ENCODE results near the gene RORC. TPM values are rescaled to one million over a fixed set of nuclear protein-coding genes. Genes with fewer than 3 reads are reported as not detected.

The RORC gene
- total and polyA plus RNA-seq, 4 donors, result 7.6 to 24.7 (median 9.6) TPM

DNA sequence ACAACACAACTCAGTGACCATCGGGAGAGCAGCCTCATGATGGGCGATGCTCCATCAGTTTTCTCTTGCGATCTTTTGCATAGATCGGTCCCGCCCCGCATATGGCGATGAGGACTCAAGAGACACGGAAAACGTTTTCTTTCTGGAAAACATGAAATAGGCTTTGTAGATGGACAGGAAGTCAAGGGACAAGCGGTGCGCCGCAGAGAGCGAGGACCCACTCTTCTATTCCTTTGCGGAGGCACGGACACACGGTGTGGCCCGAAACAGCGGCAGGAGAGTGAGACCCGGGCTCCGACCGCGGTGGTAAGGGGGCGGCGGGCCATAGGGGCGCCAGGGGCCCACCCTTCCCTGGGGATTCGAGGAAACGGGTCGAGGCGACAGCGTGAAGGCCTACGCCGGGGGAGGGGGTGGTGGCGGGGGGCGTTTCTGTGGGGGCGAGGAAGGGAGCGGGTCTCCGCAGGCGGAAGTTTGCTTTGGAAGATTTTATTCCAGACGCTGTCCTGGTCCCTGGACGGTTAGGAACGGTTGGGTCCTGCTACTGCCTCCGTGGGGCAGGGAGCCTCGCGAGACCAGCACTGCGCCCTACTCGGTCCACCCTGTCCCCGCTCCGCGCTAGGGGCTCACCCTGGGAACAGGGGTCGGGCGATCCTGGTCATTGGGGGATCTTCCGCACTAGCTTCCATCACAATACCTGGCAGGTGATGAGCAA lies 40.5 kb downstream of the RORC start:
- H3K4me1 ChIP-seq (ENCODE audit: control insufficient read depth in 5 of 5, insufficient read depth in 5 of 5, low read length in 5 of 5), result peaks cover 0 to 6% (median 3%) of the 10 kb centered on the region in 5 donors
- peak overlapping the region in 1 of 2 donors; percentile 57 for H3K27ac ChIP-seq (ENCODE audit: low read depth in 1 of 2, low read length in 1 of 2)

DNA sequence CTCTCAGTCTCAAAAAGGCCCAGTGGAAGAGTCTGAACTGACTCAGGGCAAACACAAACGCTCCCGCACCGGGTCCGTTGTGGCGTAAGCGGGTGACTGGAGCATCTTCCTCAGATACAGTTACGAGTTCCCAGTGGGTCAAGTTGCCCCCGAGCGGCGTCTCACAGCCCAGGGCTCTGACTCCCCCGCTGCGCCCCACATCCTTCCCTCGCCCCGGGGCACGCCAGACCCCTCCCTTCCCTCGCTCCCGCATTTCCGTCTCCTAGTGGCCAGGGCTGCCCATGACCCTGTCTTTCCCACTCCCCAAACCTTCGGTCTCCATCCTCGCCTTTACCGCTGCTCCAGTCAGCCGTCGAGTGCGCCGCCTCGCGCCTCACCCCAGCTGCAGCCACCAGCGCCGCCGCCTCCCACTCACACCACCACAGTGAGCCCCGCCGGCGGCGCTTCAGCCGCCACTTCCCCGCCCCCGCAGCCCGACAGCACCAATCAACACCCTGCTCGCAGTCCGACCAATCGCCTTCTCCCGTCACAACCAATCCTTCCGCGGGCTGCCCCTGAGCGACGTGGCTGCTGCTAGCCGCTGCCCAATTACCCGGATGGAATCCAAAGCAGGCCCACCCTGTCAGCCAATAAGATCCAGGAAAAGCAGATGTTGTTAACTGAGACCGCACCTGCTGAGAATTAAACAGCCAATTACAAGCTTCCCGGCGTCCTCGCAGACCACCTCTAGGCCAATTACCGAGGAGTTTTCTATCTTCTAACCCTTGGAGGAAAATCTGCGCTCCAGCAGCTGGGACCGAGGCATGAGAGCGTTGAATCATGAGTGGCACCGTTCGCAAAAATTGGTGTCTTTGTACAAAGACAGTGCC lies 41.3 kb downstream of the RORC start, which contains the start of gene TDRKH:
Gene TDRKH (minus strand): TSS at position 430 of the 869 bp plus-strand sequence. CDS start 7,478 bp downstream, outside the sequence.
- 0 to 1% methylated on average over 50 to 58 of the region's 58 CpGs for WGBS, 2 donors
- peak within 1 kb of the TSS; percentile 43 to 72 for H3K27ac ChIP-seq (ENCODE audit: low read depth in 1 of 2, low read length in 1 of 2)
- DNase-seq (peak; percentile 96 to 98 (median 97)), ATAC-seq (ENCODE audit: insufficient read depth, low FRiP score) (peak; percentile 99)
- H3K4me1 ChIP-seq (ENCODE audit: control insufficient read depth in 5 of 5, insufficient read depth in 5 of 5, low read length in 5 of 5), result peaks cover 0 to 6% (median 3%) of the 10 kb centered on the region in 5 donors
- no peaks in the 10 kb centered on the region for H3K36me3 ChIP-seq (ENCODE audit: control insufficient read depth in 4 of 4, insufficient read depth in 4 of 4, low read length in 4 of 4)
- peaks cover 0 to 42% (median 11%) of the 10 kb centered on the region in 3 donors for H3K27me3 ChIP-seq (ENCODE audit: control insufficient read depth in 3 of 3, insufficient read depth in 3 of 3, low read length in 2 of 3)
- H3K9ac ChIP-seq (ENCODE audit: insufficient read depth in 1 of 2, low read length in 2 of 2), result no peak within 1 kb of the TSS
- H3K9me3 ChIP-seq (ENCODE audit: control insufficient read depth in 4 of 4, insufficient read depth in 3 of 4, low read length in 3 of 4), result no peaks in the 10 kb centered on the region
- TF ChIP-seq, protein P1, sequence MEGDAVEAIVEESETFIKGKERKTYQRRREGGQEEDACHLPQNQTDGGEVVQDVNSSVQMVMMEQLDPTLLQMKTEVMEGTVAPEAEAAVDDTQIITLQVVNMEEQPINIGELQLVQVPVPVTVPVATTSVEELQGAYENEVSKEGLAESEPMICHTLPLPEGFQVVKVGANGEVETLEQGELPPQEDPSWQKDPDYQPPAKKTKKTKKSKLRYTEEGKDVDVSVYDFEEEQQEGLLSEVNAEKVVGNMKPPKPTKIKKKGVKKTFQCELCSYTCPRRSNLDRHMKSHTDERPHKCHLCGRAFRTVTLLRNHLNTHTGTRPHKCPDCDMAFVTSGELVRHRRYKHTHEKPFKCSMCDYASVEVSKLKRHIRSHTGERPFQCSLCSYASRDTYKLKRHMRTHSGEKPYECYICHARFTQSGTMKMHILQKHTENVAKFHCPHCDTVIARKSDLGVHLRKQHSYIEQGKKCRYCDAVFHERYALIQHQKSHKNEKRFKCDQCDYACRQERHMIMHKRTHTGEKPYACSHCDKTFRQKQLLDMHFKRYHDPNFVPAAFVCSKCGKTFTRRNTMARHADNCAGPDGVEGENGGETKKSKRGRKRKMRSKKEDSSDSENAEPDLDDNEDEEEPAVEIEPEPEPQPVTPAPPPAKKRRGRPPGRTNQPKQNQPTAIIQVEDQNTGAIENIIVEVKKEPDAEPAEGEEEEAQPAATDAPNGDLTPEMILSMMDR (IDR thresholded peaks at IDR 0.05; ENCODE audit: control extremely low read depth, extremely low read depth), result peak; percentile 7
- H3K4me3 ChIP-seq, result peak within 1 kb of the TSS; percentile 70

More for the DNA sequence above, 40.5 kb downstream of the RORC start:
- no peaks in the 10 kb centered on the region for H3K9me3 ChIP-seq (ENCODE audit: control insufficient read depth in 4 of 4, insufficient read depth in 3 of 4, low read length in 3 of 4)
- peaks cover 0 to 41% (median 11%) of the 10 kb centered on the region in 3 donors for H3K27me3 ChIP-seq (ENCODE audit: control insufficient read depth in 3 of 3, insufficient read depth in 3 of 3, low read length in 2 of 3)
- TF ChIP-seq, protein P1 (IDR thresholded peaks at IDR 0.05; ENCODE audit: control extremely low read depth, extremely low read depth), result no peak
- peak overlapping the region; percentile 57 for H3K4me3 ChIP-seq
- no peak overlapping the region for H3K9ac ChIP-seq (ENCODE audit: insufficient read depth in 1 of 2, low read length in 2 of 2)
- no peaks in the 10 kb centered on the region for H3K36me3 ChIP-seq (ENCODE audit: control insufficient read depth in 4 of 4, insufficient read depth in 4 of 4, low read length in 4 of 4)
- DNase-seq, result peak in 1 of 3 donors; percentile 3
- no peak for ATAC-seq (ENCODE audit: insufficient read depth, low FRiP score)
- 1% methylated on average over 50 to 52 of the region's 52 CpGs for WGBS, 2 donors

DNA sequence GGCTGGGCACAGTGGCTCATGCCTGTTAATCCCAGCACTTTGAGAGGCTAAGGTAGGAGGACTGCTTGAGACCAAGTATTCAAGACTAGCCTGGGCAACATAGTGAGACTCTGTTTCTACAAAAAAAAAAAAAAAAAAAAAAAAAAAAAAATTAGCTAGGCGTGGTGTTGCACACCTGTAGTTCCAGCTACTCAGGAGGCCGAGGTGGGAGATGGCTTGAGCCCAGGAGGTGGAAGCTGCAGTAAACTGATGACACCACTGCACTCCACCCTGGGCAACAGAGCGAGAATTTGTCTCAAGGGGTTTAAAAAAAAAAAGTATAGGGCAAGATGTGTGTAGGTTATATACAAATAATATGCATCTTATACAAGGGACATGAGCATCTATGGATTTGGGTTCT lies 43.9 kb downstream of the RORC start:
- Histone ChIP-seq H3K9ac (ENCODE audit: insufficient read depth in 1 of 2, low read length in 2 of 2) (no peak overlapping the region), H3K27ac (ENCODE audit: low read depth in 1 of 2, low read length in 1 of 2) (no peak overlapping the region), H3K4me3 (no peak overlapping the region), H3K4me1 (ENCODE audit: control insufficient read depth in 5 of 5, insufficient read depth in 5 of 5, low read length in 5 of 5) (peaks cover 0 to 6% (median 3%) of the 10 kb centered on the region in 5 donors), H3K27me3 (ENCODE audit: control insufficient read depth in 3 of 3, insufficient read depth in 3 of 3, low read length in 2 of 3) (peaks cover 0 to 38% (median 11%) of the 10 kb centered on the region in 3 donors), H3K36me3 (ENCODE audit: control insufficient read depth in 4 of 4, insufficient read depth in 4 of 4, low read length in 4 of 4) (no peaks in the 10 kb centered on the region), H3K9me3 (ENCODE audit: control insufficient read depth in 4 of 4, insufficient read depth in 3 of 4, low read length in 3 of 4) (no peaks in the 10 kb centered on the region)
- TF ChIP-seq, protein P1 (IDR thresholded peaks at IDR 0.05; ENCODE audit: control extremely low read depth, extremely low read depth), result no peak
- DNase-seq (no peak), ATAC-seq (ENCODE audit: insufficient read depth, low FRiP score) (no peak)
- 92 to 98% methylated on average over 3 of the region's 3 CpGs for WGBS, 2 donors

Data from lung (tissue), 12 donors.